ENCODE measurements around the gene EYS. TPM values are rescaled to one million over a fixed set of nuclear protein-coding genes. Genes with fewer than 3 reads are reported as not detected.

EYS gene
- total RNA-seq, 3 donors from 2014 or later, result 1.3 to 2.9 TPM; not detected in 1

- H3K4me3 ChIP-seq, result no peak overlapping the region
- H3K27me3 ChIP-seq, result no peaks in the 10 kb centered on the region
- intact Hi-C loops (cut with DNase I; ENCODE audit: low total_unique reads), result no loop called here
- H3K9me3 ChIP-seq, result no peaks in the 10 kb centered on the region
- no peak for TF ChIP-seq CTCF (IDR thresholded peaks at IDR 0.05)
- TF ChIP-seq POLR2AphosphoS5 (IDR thresholded peaks at IDR 0.05), result no peak
- no peak for TF ChIP-seq POLR2A (IDR thresholded peaks at IDR 0.05)
- no peaks in the 10 kb centered on the region for H3K4me1 ChIP-seq
- H3K36me3 ChIP-seq, result no peaks in the 10 kb centered on the region
- no peak for DNase-seq (ENCODE audit: low spot score in 2 of 2)
- H3K27ac ChIP-seq, result no peak overlapping the region
Observed at GRCh38 chr6:65113581-65113980, 593.4 kb downstream of the EYS start.

- H3K4me3 ChIP-seq, result no peak overlapping the region
- no peaks in the 10 kb centered on the region for H3K36me3 ChIP-seq
- no peaks in the 10 kb centered on the region for H3K9me3 ChIP-seq
- intact Hi-C loops (cut with DNase I; ENCODE audit: low total_unique reads), result no loop called here
- H3K27ac ChIP-seq, result no peak overlapping the region
- TF ChIP-seq POLR2A (IDR thresholded peaks at IDR 0.05), result no peak
- TF ChIP-seq CTCF (IDR thresholded peaks at IDR 0.05), result no peak
- TF ChIP-seq POLR2AphosphoS5 (IDR thresholded peaks at IDR 0.05), result no peak
- H3K4me1 ChIP-seq, result no peaks in the 10 kb centered on the region
- H3K27me3 ChIP-seq, result no peaks in the 10 kb centered on the region
- DNase-seq (ENCODE audit: low spot score in 2 of 2), result no peak
Observed at GRCh38 chr6:65112435-65112834, 594.6 kb downstream of the EYS start.

GRCh38 chr6:65110031-65110430 lies 597.0 kb downstream of the EYS start:
- TF ChIP-seq POLR2A (IDR thresholded peaks at IDR 0.05) (no peak), POLR2AphosphoS5 (IDR thresholded peaks at IDR 0.05) (no peak), CTCF (IDR thresholded peaks at IDR 0.05) (no peak)
- no peak overlapping the region for H3K27ac ChIP-seq
- no peaks in the 10 kb centered on the region for H3K27me3 ChIP-seq
- no peaks in the 10 kb centered on the region for H3K36me3 ChIP-seq
- H3K4me3 ChIP-seq, result no peak overlapping the region
- no peaks in the 10 kb centered on the region for H3K4me1 ChIP-seq
- no peak for DNase-seq (ENCODE audit: low spot score in 2 of 2)
- intact Hi-C loops (cut with DNase I; ENCODE audit: low total_unique reads), result no loop called here
- H3K9me3 ChIP-seq, result no peaks in the 10 kb centered on the region

- H3K36me3 ChIP-seq, result no peaks in the 10 kb centered on the region
- H3K27me3 ChIP-seq, result no peaks in the 10 kb centered on the region
- H3K4me1 ChIP-seq, result no peaks in the 10 kb centered on the region
- H3K27ac ChIP-seq, result no peak overlapping the region
- H3K4me3 ChIP-seq, result no peak overlapping the region
- intact Hi-C loops (cut with DNase I; ENCODE audit: low total_unique reads), result no loop called here
- no peak for DNase-seq (ENCODE audit: low spot score in 2 of 2)
- TF ChIP-seq POLR2AphosphoS5 (IDR thresholded peaks at IDR 0.05) (no peak), POLR2A (IDR thresholded peaks at IDR 0.05) (no peak)
- H3K9me3 ChIP-seq, result no peaks in the 10 kb centered on the region
Observed at GRCh38 chr6:65098349-65098748, 608.7 kb downstream of the EYS start.

GRCh38 chr6:65091561-65091960 lies 615.5 kb downstream of the EYS start:
- no peak for TF ChIP-seq CTCF (IDR thresholded peaks at IDR 0.05)
- no peak for TF ChIP-seq POLR2A (IDR thresholded peaks at IDR 0.05)
- no peak for TF ChIP-seq POLR2AphosphoS5 (IDR thresholded peaks at IDR 0.05)
- DNase-seq (ENCODE audit: low spot score in 2 of 2), result no peak
- intact Hi-C loops (cut with DNase I; ENCODE audit: low total_unique reads), result no loop called here
- H3K36me3 ChIP-seq, result no peaks in the 10 kb centered on the region
- no peak overlapping the region for H3K4me3 ChIP-seq
- no peak overlapping the region for H3K27ac ChIP-seq
- no peaks in the 10 kb centered on the region for H3K4me1 ChIP-seq
- no peaks in the 10 kb centered on the region for H3K27me3 ChIP-seq
- peaks cover 0 to 7% of the 10 kb centered on the region in 2 donors for H3K9me3 ChIP-seq

GRCh38 chr6:65088575-65088974 lies 618.5 kb downstream of the EYS start:
- Histone ChIP-seq H3K4me3 (no peak overlapping the region), H3K36me3 (no peaks in the 10 kb centered on the region), H3K9me3 (peaks cover 0 to 7% of the 10 kb centered on the region in 2 donors), H3K27me3 (no peaks in the 10 kb centered on the region), H3K27ac (no peak overlapping the region), H3K4me1 (no peaks in the 10 kb centered on the region)
- intact Hi-C loops (cut with DNase I; ENCODE audit: low total_unique reads), result no loop called here
- TF ChIP-seq POLR2A (IDR thresholded peaks at IDR 0.05) (no peak), CTCF (IDR thresholded peaks at IDR 0.05) (no peak), POLR2AphosphoS5 (IDR thresholded peaks at IDR 0.05) (no peak)
- DNase-seq (ENCODE audit: low spot score in 2 of 2), result no peak

Data from breast epithelium (tissue), 4 donors.